Activated CD4-positive, alpha-beta T cell treated with anti-CD3 and anti-CD28 coated beads, Interleukin-2, amount 50 U/mL, for 24 hours (primary cell): ENCODE results near the gene C1orf185.
"Not testable (repeated sequence)": the region's sequence is repeated elsewhere in the genome, so short reads cannot be mapped to it uniquely, and the experiment has no call there.

ENCODE experiments used
- DNase-seq, 2 donors: peaks; one replicate each; pipeline ENCODE4 v3.0.0-alpha.2; 2020; ENCODE audit warnings: low read depth in 1 of 2, low spot score in 1 of 2

C1orf185 gene

DNA sequence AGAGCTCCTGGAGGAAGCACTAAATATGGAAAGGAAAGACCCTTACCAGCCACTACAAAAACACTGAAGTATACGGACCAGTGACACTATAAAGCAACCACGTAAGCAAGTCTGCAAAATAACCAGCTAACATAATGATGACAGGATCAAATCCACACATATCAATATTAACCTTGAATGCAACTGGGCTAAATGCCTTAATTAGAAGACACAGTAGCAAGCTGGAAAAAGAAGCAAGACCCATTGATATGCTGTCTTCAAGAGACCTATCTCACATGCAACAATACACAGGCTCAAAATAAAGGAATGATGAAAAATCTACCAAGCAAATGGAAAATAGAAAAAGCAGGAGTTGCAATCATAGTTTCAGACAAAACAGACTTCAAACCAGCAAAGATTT lies 31.0 kb downstream of the C1orf185 start:
- DNase-seq: no peak

DNA sequence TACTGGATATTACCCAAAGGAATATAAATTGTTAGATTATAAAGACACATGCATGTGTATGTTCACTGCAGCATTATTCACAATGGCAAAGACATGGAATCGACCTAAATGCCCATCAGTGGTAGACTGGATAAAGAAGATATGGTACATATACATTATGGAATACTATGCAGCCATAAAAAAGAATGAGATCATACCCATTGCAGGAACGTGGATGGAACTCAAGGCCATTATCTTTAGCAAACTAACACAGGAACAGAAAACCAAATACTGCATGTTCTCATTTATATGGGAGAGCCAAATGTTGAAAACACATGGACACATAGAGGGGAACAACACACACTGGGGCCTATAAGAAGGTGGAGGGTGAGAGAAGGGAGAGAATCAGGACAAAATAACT lies 35.7 kb downstream of the C1orf185 start:
- DNase-seq: not testable (repeated sequence)

DNA sequence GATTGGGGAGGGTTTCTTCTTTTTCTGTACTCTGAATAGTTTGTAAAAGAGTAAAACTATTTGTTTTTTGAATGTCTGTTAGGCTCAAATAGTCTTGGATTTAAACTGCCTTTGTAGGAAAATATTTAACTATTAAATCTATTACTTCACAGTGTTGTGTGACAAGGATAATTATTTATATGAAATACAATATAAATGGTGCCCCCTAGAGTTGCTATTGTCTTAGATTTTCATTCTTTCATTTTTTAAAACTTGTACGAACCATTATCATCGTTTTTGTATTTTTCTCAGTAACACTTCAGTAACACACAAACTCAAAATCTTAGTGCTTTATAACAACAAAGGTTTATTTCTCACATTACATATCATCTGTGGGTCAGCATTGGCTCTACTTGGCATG lies 37.4 kb downstream of the C1orf185 start:
- DNase-seq: no peak

DNA sequence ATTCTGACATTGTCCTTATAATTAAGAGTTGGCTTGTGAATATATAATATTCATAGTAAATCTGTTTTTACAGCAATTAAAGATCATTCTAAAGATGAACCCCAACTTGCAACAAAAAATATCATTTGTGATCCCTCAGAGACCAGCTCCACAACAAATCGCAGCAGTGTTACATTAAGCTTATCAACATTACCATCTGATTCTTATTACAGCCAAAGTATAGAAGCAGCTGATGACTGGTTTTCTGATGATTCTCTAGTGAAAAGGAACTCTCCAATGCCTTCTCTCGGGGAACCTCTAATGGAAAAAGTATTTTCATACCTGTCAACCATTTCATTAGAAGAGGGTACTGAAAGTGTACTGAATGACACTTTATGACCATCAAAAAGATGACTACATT lies 45.4 kb downstream of the C1orf185 start:
- DNase-seq: no peak

DNA sequence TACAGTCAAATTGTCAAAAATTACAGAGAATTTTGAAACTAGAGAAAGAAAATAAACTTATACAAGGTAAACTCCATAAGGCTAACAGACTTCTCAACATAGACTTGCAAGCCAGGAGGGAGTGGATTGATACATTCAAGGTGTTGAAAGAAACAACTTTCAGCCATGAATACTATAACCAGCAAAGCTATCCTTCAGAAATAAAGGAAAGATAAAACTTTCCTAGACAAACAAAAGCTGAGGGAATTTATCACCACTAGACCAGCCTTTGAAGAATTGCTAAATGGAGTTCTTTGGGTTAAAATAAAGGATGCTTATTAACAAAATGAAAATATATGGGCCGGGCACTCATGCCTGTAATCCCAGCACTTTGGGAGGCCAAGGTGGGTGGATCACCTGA lies 52.7 kb downstream of the C1orf185 start:
- no peak for DNase-seq

DNA sequence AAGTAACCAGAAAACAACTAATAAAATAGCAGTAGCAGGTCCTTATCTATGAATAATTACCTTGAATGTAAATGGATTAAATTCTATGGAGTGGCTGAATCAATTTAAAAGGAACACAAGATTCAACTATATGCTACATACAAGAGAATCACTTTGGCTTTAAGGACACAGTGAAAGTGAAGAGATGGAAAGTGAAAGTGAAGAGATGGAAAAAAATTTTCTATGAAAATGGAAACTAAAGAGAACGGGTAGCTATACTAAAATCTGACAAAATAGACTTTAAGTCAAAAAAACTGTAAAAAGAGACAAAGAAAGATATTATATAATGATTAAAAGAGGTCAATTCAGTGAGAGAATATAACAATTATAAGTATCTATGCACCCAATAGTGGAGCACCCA lies 54.7 kb downstream of the C1orf185 start:
- no peak for DNase-seq

DNA sequence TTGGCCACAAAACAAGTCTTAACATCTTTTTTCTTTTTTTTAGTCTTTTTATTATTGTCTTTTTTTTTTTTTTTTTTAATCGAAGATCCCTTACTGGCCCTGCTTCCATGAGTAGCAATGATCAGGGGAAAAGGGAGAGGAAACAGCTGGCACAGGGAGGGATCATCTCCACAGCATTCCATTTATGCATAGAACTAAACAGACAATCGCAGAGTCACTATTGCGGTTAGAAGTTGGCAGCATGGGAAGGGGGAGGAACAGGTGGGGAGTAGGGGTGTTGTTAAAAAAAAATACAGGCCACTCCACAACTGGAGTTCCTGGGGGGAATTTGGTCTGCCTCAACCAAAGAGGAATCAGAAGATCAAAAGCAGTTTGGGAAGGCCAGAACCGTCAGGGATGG lies 55.4 kb downstream of the C1orf185 start:
- no peak for DNase-seq

DNA sequence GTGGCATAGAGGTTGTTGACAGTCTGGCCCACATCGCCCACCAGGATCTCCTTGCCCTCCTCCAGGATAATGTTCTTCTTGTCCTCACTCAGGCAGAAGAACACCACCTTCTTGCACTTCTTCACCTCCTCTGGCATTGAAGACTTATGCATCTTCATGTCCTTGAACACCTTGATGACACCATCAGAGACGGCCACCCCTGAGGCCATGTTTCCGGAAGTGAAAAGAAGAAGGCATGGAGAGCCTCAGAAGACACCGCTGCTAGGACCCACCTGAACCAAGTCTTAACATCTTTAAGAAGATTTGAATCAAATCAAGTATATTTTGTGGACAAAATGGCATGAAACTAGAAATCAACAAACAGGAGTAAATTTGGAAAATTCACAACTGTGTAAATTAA lies 56.2 kb downstream of the C1orf185 start:
- DNase-seq: no peak

DNA sequence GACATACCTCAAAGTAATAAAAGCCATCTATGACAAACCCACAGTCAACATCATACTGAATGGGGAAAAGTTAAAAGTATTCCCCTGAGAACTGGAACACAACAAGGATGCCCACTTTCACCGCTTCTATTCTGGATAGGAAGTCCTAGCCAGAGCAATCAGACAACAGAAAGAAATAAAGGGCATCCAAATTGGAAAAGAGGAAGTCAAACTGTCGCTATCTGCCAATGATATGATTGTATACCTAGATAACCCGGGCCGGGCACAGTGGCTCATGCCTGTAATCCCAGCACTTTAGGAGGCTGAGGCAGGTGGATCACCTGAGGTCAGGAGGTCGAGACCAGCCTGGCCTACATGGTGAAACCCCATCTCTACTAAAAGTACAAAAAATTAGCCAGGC lies 60.5 kb downstream of the C1orf185 start:
- DNase-seq: not testable (repeated sequence)

DNA sequence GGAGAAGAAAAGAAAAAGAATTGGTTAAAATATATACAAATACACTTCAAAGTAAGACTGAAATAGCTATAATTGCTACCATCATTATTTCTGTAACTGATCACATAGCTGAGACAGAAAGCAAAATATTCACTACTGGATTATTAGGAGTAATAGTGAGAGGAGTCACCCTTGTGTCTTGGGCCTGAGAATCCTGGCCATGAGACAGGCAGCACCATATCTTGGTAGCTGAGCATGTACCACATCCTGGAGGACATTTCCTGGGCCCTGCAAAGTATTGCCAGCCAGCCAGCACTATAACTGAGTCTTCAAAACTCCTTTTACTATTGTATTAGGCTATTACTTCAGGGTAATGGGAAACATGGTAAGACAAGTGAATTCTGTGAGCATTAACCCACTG lies 63.5 kb downstream of the C1orf185 start:
- DNase-seq: no peak

DNA sequence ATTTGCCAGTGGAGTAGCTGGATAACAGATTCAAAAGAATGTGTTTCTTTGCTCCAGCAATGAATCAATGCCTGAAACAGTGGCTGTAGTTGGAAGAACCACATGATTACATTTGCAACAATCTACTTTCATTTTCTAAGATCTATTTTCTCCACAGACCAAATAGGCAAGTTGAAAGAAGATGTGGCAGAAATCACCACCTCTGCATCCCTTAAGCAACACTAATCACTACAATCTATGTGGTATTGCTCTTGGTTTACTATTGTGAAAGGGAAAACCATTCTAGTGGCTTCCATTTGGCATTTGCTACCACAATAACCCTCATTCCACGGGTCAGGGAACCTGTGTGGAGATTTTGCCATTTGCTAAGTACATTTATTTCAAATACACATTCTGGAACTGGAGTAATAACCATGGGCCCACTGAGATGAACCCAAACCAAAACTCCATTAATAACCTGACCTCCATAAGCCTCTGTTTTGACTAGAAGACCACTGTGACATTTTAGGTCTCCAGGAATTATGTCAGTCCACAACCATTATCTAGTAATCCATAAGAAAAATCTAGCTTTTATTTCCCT lies 66.3 kb downstream of the C1orf185 start:
- no peak for DNase-seq

DNA sequence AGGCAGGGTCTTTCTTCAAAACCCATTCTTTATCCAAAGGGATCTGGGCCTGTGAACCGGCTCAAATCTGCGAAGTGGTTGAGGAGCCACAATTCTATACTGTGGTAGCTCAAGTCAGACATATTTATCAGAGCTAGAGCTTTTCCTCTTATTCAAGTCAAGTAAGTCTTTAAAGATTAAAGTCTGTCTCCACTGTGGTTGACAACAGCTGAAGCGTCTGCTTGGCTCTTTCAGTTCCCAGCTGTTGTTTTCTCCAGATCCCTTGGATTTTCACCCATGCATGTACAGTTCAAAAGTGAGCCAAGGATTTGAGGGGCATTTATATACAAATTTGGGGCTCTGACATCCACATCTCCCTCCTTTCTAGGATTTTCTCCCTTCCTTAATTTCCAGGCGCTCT lies 66.9 kb downstream of the C1orf185 start:
- DNase-seq: no peak

DNA sequence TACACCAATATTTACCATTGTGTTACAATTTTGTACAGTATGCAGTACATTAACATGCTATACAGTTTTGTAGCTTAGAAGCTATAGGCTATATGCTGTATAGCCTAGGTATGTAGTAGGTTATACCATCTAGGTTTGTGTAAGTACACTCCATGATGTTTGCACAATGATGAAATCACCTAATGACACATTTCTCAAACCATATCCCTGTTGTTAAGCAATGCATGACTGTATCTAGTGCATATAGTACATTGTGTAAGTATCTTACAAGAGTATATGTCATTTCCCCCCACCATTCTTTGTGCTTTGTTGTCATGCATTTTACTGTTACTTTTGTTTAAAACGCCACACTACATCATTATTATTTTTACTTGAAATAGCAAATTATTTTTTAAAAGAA lies 68.3 kb downstream of the C1orf185 start:
- DNase-seq: no peak

DNA sequence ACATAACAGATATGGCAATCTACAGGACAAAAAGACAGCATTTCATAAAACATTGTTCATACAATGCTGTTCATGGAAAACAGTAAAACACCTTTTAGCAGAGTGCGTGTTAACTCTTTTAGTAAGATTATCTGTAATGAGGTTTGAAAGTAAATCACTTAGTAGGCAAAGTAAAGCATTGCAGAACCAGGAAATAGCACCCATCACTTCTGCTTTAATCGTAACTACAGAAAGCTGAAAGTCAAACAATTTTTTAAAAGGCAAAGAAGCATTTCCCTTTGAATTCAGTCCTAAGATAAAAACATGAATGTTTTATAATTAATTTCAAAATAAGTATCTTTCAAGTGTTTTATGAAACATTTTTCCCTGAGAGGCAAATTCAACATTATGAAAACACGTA lies 70.8 kb downstream of the C1orf185 start:
- DNase-seq: no peak

DNA sequence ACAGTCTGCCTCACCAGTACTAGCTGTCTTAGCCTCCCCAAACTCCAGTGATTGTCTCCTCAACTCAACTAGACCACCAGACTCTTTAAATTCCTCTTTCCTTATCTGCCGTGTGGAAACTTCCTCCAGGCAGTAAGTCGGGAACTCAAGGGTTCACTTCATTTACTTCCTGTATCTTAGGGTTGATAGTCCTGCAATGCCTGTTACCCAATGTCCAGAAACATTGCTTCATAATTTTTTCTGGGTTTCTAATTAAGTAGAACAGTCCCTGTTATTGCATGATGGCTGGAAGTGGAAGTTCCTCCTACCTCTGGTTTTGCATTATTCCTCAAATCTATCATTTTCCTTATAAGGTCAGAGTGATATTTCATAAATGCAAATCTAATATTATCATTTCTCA lies 73.2 kb downstream of the C1orf185 start:
- DNase-seq: no peak

DNA sequence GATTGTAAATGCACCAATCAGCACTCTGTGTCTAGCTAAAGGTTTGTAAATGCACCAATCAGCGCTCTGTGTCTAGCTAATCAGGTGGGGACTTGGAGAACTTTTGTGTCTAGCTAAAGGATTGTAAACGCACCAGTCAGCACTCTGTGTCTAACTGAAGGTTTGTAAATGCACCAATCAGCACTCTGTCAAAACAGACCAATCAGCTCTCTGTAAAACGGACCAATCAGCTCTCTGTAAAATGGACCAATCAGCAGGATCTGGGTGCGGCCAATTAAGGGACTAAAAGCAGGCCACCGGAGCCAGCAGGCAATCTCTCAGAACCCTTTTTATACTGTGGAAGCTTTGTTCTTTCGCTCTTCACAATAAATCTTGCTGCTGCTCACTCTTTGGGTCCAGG lies 76.0 kb downstream of the C1orf185 start:
- not testable (repeated sequence) for DNase-seq

DNA sequence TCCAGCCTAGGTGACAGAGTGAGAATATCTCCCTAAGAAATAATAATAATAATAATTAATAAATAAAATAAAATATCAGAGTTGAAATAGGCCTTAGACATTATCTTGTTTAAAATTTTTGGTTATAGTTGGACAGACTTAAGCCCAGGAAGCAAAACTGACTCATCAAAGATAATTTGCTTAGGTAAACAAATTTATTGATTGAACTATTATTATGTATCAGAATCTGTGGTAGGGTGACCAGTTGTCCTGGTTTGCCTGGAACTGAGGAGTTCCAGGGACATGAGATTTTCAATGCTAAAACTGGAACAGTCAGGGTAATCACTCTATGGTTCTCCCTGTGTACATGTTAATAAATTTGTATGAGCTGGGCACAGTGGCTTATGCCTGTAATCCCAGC lies 86.2 kb downstream of the C1orf185 start:
- DNase-seq: no peak

DNA sequence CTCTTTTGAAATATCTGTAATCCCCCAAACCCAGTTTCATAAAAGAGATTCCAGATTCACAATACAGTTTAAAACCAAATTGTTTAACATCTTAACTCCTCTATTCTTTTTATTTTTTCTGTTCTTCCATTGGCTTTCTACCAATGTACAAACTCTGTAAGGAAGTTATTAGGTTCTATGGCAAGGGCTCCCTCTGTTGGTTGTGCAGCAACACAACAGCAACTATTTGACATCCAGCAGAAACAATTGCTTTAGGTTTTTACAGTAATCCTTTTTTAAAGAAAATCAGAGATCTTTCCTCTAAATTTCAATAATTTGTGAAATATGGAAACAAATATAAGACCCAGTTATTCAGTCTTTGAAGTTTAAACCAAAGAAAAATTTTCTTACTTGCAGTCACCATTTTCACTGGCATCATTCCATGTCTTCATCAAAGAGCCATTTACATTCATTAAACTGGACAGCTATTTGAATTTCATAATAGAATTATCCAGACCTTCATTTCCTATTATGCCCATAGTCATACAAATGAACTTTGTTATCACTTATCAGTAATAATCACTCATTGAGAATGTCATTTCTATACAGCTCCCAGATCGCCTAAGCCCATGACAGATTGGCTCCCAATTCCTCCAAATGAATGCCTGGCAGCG lies 87.5 kb downstream of the C1orf185 start:
- peak in 1 of 2 donors; percentile 32 for DNase-seq

DNA sequence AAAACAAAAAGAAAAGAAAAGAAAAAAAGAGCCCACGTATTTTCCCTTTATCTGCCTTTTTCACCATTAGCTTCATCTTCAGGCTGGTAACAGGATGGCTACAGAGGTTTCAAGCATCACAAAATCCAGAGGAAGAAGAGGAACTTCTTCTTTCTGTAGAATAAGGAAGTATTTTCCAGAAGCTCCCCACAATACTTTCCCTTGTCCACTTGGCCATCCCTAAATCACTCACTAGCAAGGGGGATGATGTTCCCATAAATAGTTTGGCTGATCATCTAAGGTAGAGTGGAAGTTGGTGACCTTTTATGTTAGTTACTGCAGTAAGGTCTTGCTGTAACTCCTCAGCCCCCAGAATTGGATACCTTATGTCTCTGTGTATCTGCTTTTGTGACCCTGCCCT lies 88.9 kb downstream of the C1orf185 start:
- DNase-seq: no peak

DNA sequence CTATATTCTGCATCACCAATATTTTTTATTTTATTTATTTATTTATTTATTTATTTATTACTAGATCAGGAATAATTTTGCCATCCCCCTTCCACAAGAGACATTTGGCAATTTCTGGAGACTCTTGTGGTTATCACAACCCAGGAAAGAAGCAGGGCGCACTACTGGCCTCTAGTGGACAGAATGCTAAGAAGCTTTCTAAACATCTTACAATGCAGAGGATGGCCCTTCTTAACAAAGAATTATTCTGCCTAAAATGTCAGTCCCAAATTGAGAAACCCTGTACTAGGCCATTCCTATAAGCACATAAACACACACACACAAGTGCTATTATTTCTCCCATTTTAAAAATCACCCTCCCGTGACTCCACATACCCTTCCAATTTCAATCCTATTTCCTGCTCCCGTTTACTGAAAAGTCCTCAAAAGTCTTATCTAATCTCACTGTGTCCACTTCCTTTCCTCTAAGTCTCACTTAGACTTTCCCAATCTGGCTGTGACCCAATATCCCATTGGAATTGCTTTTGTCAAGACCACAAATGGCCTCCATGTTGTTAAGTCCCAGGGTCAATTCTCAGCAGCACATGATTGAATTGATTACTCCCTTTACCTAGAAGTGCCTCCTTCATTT lies 90.3 kb downstream of the C1orf185 start:
- DNase-seq: peak in 1 of 2 donors; percentile 38

DNA sequence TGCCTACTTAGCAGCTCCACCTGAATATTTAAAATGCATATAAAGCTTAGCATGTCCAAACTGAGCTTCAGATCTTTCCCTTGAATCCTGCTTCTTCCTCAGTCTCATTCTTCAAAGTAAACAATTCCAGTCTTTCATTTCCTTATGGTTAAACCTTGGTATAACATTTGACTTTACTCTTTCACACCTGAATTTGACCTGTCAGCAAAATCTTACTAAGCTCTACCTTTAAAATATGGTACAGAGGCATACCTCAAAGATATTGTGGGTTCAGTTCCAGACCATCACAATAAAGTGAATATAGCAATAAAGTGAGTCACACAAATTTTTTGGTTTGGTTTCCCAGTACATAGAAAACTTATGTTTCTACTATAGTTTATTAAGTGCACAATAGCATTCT lies 91.5 kb downstream of the C1orf185 start:
- DNase-seq: no peak
